GM20000 (cell line): Measurements from ENCODE around the gene CAMK1D.

Experiments
- DNase-seq: peaks from one replicate; pipeline ENCODE4 v3.0.0; 2012; ENCODE audit warnings: low spot score
- TF ChIP-seq, protein P1 (sequence below): IDR thresholded peaks from 2 replicates; pipeline ENCODE4 v1.5.1; 2012; ENCODE audit warnings: mild to moderate bottlenecking, control low read depth; ENCODE audit errors: extremely low read depth, missing control alignments

CAMK1D gene

DNA sequence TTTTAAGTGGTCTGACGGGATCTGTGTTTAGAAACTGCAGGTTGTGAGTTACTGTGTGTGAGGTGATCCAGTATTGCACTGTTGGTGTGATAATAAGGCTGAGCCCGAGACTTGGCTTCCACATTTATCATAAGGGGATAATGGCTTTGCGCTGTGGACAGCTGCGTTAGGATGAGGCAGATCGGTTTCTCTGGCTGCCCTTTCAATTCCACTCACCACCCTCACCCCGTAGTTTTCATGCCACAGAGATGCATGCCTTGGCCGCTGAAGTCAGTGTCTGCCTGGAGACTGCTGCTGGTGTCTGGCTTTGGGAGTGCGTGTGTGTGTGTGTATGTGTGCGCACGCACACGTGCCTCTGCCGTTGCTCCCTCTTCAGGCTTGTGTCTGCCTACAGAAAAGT is 379.1 kb downstream of the CAMK1D start:
- TF ChIP-seq, protein P1, sequence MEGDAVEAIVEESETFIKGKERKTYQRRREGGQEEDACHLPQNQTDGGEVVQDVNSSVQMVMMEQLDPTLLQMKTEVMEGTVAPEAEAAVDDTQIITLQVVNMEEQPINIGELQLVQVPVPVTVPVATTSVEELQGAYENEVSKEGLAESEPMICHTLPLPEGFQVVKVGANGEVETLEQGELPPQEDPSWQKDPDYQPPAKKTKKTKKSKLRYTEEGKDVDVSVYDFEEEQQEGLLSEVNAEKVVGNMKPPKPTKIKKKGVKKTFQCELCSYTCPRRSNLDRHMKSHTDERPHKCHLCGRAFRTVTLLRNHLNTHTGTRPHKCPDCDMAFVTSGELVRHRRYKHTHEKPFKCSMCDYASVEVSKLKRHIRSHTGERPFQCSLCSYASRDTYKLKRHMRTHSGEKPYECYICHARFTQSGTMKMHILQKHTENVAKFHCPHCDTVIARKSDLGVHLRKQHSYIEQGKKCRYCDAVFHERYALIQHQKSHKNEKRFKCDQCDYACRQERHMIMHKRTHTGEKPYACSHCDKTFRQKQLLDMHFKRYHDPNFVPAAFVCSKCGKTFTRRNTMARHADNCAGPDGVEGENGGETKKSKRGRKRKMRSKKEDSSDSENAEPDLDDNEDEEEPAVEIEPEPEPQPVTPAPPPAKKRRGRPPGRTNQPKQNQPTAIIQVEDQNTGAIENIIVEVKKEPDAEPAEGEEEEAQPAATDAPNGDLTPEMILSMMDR = no peak
- no peak for DNase-seq

DNA sequence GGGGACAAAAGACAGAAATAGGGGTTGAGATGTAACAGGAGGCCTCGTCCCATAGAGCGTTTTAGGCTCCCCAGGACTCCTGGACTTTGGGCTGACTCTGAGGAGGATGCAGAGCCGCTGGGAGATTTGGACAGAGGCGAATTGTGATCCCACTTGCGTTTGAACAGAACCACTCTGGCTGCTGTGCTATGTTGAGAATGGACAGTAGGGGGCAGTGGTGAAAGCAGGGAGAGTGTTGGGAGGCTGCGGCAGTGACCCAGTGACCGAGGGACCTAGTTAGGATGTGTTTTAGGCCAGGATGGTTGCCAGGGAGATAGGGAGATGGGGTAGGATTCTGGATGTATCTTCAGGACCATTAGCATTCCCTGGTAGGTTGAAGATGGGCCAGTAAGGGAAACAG is 380.5 kb downstream of the CAMK1D start:
- TF ChIP-seq, protein P1 = peak; percentile 33
- no peak for DNase-seq

DNA sequence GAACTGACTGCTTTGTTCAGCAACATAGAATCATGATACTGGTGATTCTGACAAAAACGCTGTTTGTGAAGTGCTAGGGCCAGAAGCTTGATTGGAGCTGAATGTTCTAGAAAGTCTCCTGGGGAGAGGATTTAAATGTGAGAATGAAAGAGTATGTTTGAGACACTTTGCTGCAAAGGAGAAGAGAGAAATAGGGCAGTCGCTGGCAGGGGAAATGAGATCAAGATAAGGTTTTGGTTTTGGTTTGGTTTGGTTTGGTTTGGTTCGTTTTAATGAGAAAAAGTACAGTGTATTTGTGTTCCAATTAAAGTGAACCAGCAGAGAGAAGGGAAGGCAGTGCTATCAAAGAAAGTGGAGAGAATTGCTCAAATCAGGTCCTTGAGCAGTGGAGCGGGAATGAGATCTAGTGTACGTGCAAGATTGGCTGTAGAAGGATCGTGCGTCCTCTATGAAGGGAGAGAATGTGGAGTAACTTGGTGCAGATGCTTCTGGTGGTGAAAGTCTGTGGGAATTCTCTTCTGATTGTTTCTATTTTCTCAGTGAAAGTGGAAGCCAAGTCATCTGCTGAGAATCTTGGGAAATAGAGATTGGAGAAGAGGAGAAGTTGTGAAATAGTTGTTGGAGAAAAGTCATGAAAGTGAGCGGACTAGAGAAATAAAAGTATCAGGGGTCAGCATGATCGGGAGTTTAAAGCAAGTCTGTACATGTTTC is 381.6 kb downstream of the CAMK1D start:
- TF ChIP-seq, protein P1 = no peak
- peak; percentile 32 for DNase-seq

DNA sequence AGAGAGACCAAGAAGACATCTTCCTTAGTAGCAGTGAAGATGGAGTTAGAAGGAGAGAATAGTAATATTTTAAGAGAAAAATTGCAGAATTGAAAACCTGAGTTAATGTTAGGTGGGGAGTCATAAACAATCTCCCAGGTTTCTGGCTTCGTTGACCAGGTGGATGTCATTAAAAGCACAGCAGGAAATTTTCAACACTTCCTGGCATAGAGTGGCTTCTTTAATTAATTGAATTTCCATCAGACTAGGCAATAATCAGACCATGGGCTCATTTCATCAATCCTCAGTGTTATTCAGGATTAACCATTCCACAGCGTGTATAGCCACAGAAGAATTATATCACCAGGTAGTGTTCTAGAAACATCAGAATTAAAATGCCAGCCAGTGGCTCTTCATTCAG is 383.9 kb downstream of the CAMK1D start:
- TF ChIP-seq, protein P1 = no peak
- DNase-seq = no peak

DNA sequence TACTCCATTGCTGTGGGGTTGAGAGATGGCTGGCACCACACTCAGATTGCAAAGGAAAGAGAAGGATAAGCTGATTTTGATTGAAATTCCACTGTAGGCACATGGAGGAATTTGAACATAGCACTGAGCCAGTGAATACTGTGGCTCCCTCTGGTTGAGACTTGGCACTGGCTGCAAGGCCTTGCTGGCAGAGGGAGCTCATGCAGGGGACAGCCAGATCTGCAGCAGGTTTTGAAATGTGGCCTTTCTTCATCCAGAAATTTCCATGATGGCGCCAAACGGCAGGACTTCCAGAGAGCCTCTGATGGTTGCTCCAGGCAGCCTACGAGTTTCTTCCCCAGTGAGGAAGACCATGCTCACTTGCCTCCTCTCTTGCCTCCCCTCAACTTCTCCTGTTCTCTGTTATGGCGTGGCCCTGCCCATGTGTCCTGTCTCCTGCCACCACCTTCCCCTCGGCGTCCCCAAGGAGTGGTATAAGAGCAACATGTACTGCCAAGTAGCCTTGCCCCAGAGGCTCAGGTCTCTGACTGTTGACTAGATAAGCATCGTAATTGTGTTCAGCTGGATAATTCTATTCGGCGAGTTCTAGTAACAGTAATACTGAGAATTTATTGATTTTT is 386.6 kb downstream of the CAMK1D start:
- DNase-seq = no peak
- TF ChIP-seq, protein P1 = no peak

DNA sequence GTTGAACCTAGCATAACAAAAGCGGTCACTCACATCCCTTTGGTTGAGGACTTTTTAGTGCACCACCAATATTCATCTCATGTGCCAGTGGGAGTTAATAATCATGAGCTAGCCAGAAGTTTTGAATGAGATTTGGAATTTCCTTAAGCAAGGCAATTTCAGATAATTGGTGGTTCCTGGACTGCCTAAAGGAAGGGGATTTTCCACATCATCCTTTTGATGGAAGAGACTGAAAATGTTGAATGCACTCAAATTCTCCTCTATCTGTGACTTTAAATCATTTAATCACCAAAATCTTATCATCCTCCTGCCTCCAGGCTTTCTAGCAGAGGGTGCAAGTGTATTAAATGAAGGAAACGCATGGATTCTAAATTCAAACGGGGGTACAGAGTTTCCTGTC is 391.5 kb downstream of the CAMK1D start:
- DNase-seq = no peak

DNA sequence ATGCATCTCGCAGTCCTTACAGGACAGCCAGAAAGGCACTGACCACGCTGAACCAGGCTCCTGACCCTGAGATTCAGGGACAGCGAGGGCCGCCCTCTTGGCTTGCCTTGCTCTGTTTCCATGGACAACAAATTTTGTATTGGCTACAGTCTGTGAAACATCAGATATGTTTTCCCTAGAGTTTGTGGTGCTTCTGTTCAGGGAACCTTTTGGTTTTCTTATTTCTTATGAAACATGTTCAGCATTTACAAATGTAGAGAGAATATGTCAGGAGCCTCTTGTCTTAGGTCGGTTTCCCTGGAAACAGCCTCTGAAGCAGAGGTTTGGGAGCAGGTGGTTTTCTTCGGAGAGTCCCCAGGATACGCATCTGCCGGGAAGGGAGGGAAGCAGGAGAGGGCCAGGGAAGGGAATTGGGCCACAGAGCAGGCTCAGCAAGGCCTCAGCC is 392.0 kb downstream of the CAMK1D start:
- TF ChIP-seq, protein P1 = no peak
- no peak for DNase-seq

More for the DNA sequence above, 391.5 kb downstream of the CAMK1D start:
- TF ChIP-seq, protein P1 = no peak
